ENCODE data around the gene NHS.
"Not testable (repeated sequence)": the region's sequence is repeated elsewhere in the genome, so short reads cannot be mapped to it uniquely, and the experiment has no call there.

- not testable (repeated sequence) for TF ChIP-seq ZNF569 (CRISPR knock-in tag; IDR thresholded peaks at IDR 0.05; ENCODE audit: borderline replicate concordance); ZNF253 (CRISPR knock-in tag; IDR thresholded peaks at IDR 0.05; ENCODE audit: borderline replicate concordance); ZFP1 (CRISPR knock-in tag; IDR thresholded peaks at IDR 0.05); TARDBP (CRISPR knock-in tag; IDR thresholded peaks at IDR 0.05); ARNT (IDR thresholded peaks at IDR 0.05); CBX5 (CRISPR knock-in tag; IDR thresholded peaks at IDR 0.05; ENCODE audit: borderline replicate concordance); ONECUT2 (CRISPR knock-in tag; IDR thresholded peaks at IDR 0.05); SMC3 (IDR thresholded peaks at IDR 0.05; ENCODE audit: low read length); POLR2A (IDR thresholded peaks at IDR 0.05; ENCODE audit: insufficient read depth in 1 of 2, low read depth in 2 of 2, low read length in 2 of 2)
These were observed 193.8 kb downstream of the NHS start for GRCh38 chrX:17568804-17569203.
